Measurements from ENCODE around the gene PRODH2.

PRODH2 gene

DNA sequence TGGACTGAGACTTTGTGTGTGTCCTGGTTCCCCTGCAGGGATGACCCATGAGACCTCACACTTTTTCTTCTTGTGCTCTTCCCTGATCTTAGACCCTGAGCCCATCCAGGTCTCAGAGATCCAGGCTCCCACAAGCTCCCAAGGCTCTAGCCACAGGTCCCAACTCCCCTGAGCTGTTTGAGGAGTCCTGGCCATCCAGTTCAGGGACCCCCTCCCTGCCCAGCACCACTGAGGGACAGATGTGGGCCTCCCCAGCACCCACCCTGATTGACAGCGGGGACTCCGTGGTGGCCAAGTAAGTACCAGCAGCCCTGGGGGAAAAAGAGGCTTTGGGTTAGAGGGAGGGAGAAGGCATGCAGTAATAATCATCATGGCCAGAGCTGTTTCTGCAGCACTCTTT is 52.9 kb downstream of the PRODH2 start:
- no peaks in the 10 kb centered on the region for H3K9me3 ChIP-seq (ENCODE audit: low read length)
- peaks cover 21% of the 10 kb centered on the region for H3K4me1 ChIP-seq (ENCODE audit: insufficient read depth, low read length)
- no peak overlapping the region for H3K27ac ChIP-seq (ENCODE audit: low read depth, low read length)
- peaks cover 12% of the 10 kb centered on the region for H3K36me3 ChIP-seq (ENCODE audit: insufficient read depth, low read length)
- no peak overlapping the region for H3K9ac ChIP-seq (ENCODE audit: low read length)
- no peaks in the 10 kb centered on the region for H3K27me3 ChIP-seq (ENCODE audit: control insufficient read depth in 1 of 2, insufficient read depth in 2 of 2, low read length in 2 of 2)
- H3K4me3 ChIP-seq (ENCODE audit: low read depth in 1 of 2, low read length in 2 of 2) = no peak overlapping the region

DNA sequence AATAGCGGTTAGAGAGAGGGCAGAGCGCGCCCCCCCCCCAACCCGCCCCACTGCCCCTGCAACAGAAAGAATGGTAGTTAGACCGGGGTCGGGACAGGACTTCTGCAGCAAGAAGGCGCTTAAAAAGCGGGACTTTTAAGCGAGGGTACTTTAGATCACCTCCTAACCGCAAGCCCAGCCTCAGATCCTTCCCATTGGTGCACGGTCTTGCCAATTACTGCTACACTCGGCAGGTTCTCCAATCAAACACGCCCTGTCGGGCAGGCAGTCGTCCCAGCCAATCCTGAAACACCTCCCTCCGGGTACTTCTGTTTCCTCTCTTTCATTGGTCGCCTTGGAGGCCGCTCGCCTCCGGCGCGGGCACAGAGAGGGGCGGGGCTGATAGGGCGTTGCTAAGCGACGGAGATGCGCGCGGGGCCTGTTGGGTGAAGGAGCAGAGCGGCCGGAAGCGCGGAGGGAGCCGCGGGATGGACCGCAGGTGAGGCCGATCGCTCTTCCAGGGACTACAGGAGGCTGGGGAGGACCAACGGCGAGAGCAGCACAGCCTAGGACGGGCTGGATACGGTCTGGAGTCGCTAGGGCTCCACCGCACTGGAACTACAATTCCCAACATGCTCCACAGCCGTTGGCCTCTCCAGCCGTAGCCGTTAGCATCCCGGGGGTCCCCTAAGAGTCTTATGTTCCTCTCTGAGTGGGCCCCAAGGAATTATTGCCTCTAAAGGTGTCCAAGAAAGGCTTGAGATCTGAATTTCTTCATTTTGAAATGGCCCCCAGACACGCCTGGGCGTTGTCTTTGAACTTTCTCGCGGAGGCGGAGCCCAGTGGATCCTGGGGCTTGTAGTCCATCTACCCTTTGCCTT is 54.7 kb downstream of the PRODH2 start, which contains the start of gene PROSER3:
Gene PROSER3, plus strand, starts transcription at position 428 of the 860 bp plus-strand sequence. Its CDS starts 40 bp downstream, at position 468.
- Histone ChIP-seq H3K27me3 (ENCODE audit: control insufficient read depth in 1 of 2, insufficient read depth in 2 of 2, low read length in 2 of 2) (no peaks in the 10 kb centered on the region), H3K9ac (ENCODE audit: low read length) (peak within 1 kb of the TSS; percentile 95), H3K4me3 (ENCODE audit: low read depth in 1 of 2, low read length in 2 of 2) (peak within 1 kb of the TSS; percentile 79 to 97), H3K4me1 (ENCODE audit: insufficient read depth, low read length) (peaks cover 34% of the 10 kb centered on the region), H3K36me3 (ENCODE audit: insufficient read depth, low read length) (peaks cover 27% of the 10 kb centered on the region), H3K9me3 (ENCODE audit: low read length) (no peaks in the 10 kb centered on the region), H3K27ac (ENCODE audit: low read depth, low read length) (peak within 1 kb of the TSS; percentile 98)

GRCh38 chr19:35757231-35757748 is 55.4 kb downstream of the PRODH2 start:
- H3K4me1 ChIP-seq (ENCODE audit: insufficient read depth, low read length) = peaks cover 34% of the 10 kb centered on the region
- peaks cover 34% of the 10 kb centered on the region for H3K36me3 ChIP-seq (ENCODE audit: insufficient read depth, low read length)
- peak overlapping the region; percentile 98 for H3K27ac ChIP-seq (ENCODE audit: low read depth, low read length)
- peak overlapping the region; percentile 95 for H3K9ac ChIP-seq (ENCODE audit: low read length)
- no peaks in the 10 kb centered on the region for H3K9me3 ChIP-seq (ENCODE audit: low read length)
- H3K27me3 ChIP-seq (ENCODE audit: control insufficient read depth in 1 of 2, insufficient read depth in 2 of 2, low read length in 2 of 2) = no peaks in the 10 kb centered on the region
- peak overlapping the region; percentile 10 to 97 for H3K4me3 ChIP-seq (ENCODE audit: low read depth in 1 of 2, low read length in 2 of 2)

- Histone ChIP-seq H3K9me3 (ENCODE audit: low read length) (no peaks in the 10 kb centered on the region), H3K27me3 (ENCODE audit: control insufficient read depth in 1 of 2, insufficient read depth in 2 of 2, low read length in 2 of 2) (no peaks in the 10 kb centered on the region), H3K27ac (ENCODE audit: low read depth, low read length) (peak within 1 kb of the TSS; percentile 98), H3K4me3 (ENCODE audit: low read depth in 1 of 2, low read length in 2 of 2) (peak within 1 kb of the TSS; percentile 59 to 97), H3K36me3 (ENCODE audit: insufficient read depth, low read length) (peaks cover 27% of the 10 kb centered on the region), H3K4me1 (ENCODE audit: insufficient read depth, low read length) (peaks cover 34% of the 10 kb centered on the region), H3K9ac (ENCODE audit: low read length) (peak within 1 kb of the TSS; percentile 95)
Observed at GRCh38 chr19:35756377-35757230, 56.0 kb downstream of the PRODH2 start, which contains the start of gene HSPB6. HSPB6 (minus strand) TSS chr19:35757029; CDS start chr19:35757008, 21 bp downstream.

DNA sequence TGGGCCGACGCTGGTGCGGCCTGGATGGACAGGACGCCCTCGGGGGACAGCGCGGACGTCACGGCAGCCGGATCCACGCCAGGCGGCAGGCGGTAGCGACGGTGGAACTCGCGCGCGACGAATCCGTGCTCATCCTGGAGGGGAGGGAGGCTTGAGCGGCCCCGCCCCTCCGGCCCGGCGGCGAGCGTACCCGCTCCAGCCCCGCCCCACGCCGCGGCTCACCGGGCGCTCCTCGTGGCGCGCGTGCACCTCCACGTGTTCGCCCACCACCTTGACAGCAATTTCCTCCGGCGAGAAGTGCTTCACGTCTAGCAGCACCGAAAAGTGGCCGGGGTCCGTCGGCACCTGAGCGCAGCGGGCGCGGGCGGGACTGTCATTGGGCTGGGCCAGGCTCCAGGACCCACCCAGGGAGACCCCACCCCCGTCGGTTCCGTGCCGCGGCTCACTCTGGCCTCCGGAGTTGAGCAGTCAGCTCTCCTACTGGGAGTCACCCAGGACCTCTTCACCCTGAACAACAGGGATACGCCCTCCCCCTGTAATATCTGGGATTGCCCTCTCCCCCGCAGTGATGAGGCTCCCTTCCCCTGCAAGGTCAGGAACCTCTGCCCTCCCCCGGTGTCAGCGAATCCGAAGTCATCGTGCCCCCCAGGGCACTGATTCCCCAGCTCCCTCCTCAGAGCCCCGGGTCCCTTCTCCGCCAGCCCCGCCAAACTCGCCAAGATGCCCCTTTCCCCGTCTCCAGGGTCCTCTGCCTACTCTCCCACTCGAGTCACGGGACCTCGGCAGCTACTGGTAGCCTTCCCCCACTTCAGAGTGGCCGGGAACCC is 56.9 kb downstream of the PRODH2 start:
- peaks cover 23% of the 10 kb centered on the region for H3K36me3 ChIP-seq (ENCODE audit: insufficient read depth, low read length)
- H3K4me1 ChIP-seq (ENCODE audit: insufficient read depth, low read length) = peaks cover 34% of the 10 kb centered on the region

DNA sequence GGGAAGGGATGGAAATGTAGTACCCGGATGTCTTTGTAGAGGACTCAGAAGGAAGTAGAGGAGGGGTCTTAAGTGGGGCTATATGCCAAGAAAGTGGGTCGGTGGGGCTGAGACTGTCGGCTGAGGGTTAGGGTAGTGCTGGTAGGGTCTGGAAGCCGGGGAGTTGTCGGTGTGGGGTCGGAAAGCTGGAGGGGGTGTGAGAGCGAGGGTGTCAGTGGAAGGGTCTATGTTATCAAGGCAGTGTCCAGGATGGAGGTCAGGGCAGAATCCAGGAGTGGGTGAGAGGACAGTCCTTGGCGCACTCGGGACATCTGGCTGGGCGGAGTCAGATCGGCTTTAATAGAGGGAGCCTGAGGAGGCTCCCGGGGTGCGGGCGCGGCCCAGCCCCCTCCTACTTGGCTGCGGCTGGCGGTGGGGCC is 57.5 kb downstream of the PRODH2 start:
- H3K4me1 ChIP-seq (ENCODE audit: insufficient read depth, low read length) = peaks cover 35% of the 10 kb centered on the region
- peak overlapping the region; percentile 82 for H3K9ac ChIP-seq (ENCODE audit: low read length)

More for the DNA sequence above, 56.9 kb downstream of the PRODH2 start:
- peak overlapping the region; percentile 59 to 97 for H3K4me3 ChIP-seq (ENCODE audit: low read depth in 1 of 2, low read length in 2 of 2)
- H3K9me3 ChIP-seq (ENCODE audit: low read length) = no peaks in the 10 kb centered on the region
- H3K9ac ChIP-seq (ENCODE audit: low read length) = peak overlapping the region; percentile 95
- H3K27me3 ChIP-seq (ENCODE audit: control insufficient read depth in 1 of 2, insufficient read depth in 2 of 2, low read length in 2 of 2) = no peaks in the 10 kb centered on the region
- H3K27ac ChIP-seq (ENCODE audit: low read depth, low read length) = peak overlapping the region; percentile 98

DNA sequence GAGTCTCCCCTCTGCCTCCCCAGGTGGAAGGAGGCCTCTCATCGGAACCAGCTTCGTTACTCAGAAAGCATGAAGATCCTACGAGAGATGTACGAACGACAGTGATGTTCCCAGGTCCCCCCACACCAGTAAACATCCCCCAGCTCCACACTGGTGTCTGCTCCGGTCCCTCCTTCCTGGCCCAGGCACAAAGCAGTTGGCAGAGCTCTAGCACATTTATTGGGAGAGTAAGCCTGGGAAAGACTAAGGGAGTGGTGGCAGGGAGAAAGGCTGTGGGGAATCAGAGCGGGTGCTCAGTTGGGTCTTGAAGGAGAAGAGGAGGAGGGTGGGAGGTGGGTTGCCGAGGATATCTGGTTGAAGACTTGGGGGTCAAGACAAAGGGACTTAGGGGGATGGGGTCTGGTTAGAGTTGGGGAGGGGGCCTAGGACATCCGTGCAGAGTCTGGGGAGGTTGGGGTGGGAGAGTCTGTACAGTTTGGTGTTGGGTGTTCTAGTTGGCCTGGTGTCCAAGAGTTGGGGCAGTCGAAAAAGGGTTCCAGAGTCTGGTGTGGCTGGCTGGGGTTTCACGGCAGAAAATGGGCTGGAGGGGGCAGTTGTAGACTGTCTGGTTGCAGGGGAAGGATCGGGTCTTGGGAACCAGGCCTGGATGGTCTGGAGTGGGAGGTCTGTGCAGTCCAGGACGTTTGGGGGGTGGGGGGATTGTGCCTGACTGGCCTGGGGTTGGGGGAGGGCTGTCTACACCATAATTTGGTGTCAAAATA is 58.1 kb downstream of the PRODH2 start:
- Histone ChIP-seq H3K9me3 (ENCODE audit: low read length) (no peaks in the 10 kb centered on the region), H3K27ac (ENCODE audit: low read depth, low read length) (peak overlapping the region; percentile 98), H3K9ac (ENCODE audit: low read length) (peak overlapping the region; percentile 82), H3K36me3 (ENCODE audit: insufficient read depth, low read length) (peaks cover 22% of the 10 kb centered on the region), H3K4me1 (ENCODE audit: insufficient read depth, low read length) (peaks cover 37% of the 10 kb centered on the region), H3K27me3 (ENCODE audit: control insufficient read depth in 1 of 2, insufficient read depth in 2 of 2, low read length in 2 of 2) (no peaks in the 10 kb centered on the region), H3K4me3 (ENCODE audit: low read depth in 1 of 2, low read length in 2 of 2) (peak overlapping the region in 1 of 2 donors; percentile 54)

More for the DNA sequence above, 57.5 kb downstream of the PRODH2 start:
- no peaks in the 10 kb centered on the region for H3K9me3 ChIP-seq (ENCODE audit: low read length)
- H3K36me3 ChIP-seq (ENCODE audit: insufficient read depth, low read length) = peaks cover 22% of the 10 kb centered on the region
- no peaks in the 10 kb centered on the region for H3K27me3 ChIP-seq (ENCODE audit: control insufficient read depth in 1 of 2, insufficient read depth in 2 of 2, low read length in 2 of 2)
- peak overlapping the region; percentile 98 for H3K27ac ChIP-seq (ENCODE audit: low read depth, low read length)
- peak overlapping the region; percentile 54 to 59 for H3K4me3 ChIP-seq (ENCODE audit: low read depth in 1 of 2, low read length in 2 of 2)

DNA sequence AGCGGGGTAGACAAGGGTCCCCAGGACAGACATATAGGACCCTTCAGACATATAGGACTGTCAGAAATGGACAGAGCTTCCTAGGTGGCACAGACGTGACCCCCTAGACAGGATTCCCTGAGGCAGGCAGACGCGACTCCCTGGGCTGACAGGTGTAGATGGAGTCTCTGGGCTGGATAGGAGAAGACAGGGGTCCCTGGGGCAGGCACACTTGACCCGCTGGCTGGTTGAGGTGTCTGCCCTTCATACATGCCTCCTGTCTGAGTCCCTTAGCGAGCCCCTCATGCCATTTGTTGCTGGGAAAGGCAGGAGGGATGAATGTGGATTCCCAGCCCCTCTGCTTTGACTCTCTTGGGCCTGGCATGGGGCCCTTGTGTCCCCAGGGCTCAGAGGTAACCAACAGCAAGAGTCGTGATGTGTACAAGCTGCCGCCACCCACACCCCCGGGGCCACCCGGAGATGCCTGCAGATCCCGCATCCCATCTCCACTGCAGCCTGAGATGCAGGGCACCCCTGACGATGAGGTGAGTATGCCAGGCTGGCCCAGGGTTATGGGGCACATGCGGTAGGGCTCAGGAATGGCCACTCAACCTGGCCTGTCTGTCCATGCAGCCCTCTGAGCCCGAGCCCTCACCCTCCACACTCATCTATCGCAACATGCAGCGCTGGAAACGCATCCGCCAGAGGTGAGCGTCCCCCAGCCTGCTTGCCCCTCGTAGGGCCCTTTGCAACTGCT is 58.8 kb downstream of the PRODH2 start:
- H3K9ac ChIP-seq (ENCODE audit: low read length) = no peak overlapping the region
- no peaks in the 10 kb centered on the region for H3K27me3 ChIP-seq (ENCODE audit: control insufficient read depth in 1 of 2, insufficient read depth in 2 of 2, low read length in 2 of 2)
- H3K4me3 ChIP-seq (ENCODE audit: low read depth in 1 of 2, low read length in 2 of 2) = no peak overlapping the region
- peaks cover 33% of the 10 kb centered on the region for H3K4me1 ChIP-seq (ENCODE audit: insufficient read depth, low read length)
- no peaks in the 10 kb centered on the region for H3K9me3 ChIP-seq (ENCODE audit: low read length)
- peak overlapping the region; percentile 98 for H3K27ac ChIP-seq (ENCODE audit: low read depth, low read length)
- peaks cover 22% of the 10 kb centered on the region for H3K36me3 ChIP-seq (ENCODE audit: insufficient read depth, low read length)

GRCh38 chr19:35752746-35753350 is 59.8 kb downstream of the PRODH2 start:
- no peak overlapping the region for H3K9ac ChIP-seq (ENCODE audit: low read length)

More at GRCh38 chr19:35752746-35753350, 59.8 kb downstream of the PRODH2 start:
- no peaks in the 10 kb centered on the region for H3K9me3 ChIP-seq (ENCODE audit: low read length)
- H3K4me3 ChIP-seq (ENCODE audit: low read depth in 1 of 2, low read length in 2 of 2) = no peak overlapping the region
- H3K4me1 ChIP-seq (ENCODE audit: insufficient read depth, low read length) = peaks cover 32% of the 10 kb centered on the region
- H3K27me3 ChIP-seq (ENCODE audit: control insufficient read depth in 1 of 2, insufficient read depth in 2 of 2, low read length in 2 of 2) = no peaks in the 10 kb centered on the region
- H3K36me3 ChIP-seq (ENCODE audit: insufficient read depth, low read length) = peaks cover 22% of the 10 kb centered on the region
- peak overlapping the region; percentile 60 for H3K27ac ChIP-seq (ENCODE audit: low read depth, low read length)
